Measurements from ENCODE around the gene ZNF276.

- TF ChIP-seq CTCF (IDR thresholded peaks at IDR 0.05): no peak
- no peak for TF ChIP-seq POLR2A (IDR thresholded peaks at IDR 0.05)
Measured at GRCh38 chr16:89709166-89709565, 12.2 kb upstream of the ZNF276 start.

Measured in thyroid gland (tissue), 4 donors.